Natural killer cell (primary cell): Measurements from ENCODE around the gene THPO. TPM values are rescaled to one million over a fixed set of nuclear protein-coding genes. Genes with fewer than 3 reads are reported as not detected.
A peak's percentile ranks its signal among the peaks of the same experiment; 100 is the strongest.

Experiments
- ATAC-seq, 3 donors: fragments of 150-1000 bp in 2 of 3; fragments of 200-7000 bp in 1 of 3; cut with Tn5 transposase; 1 replicate in 1 of 3; 2 replicates in 2 of 3; pipeline ENCODE4 v1.10.0; 2021; ENCODE audit warnings: mild to moderate bottlenecking in 2 of 3, moderate library complexity in 2 of 3
- DNase-seq, 2 donors: peaks; one replicate each; pipeline versions ENCODE4 v3.0.0 to v3.0.0-alpha.2; 2013 to 2021; ENCODE audit warnings: mixed read lengths in 1 of 2
- H3K27ac ChIP-seq: one replicate; pipeline ENCODE4 v1.5.1; 2013; ENCODE audit warnings: mild to moderate bottlenecking, low read length
- H3K27me3 ChIP-seq: one replicate; pipeline ENCODE4 v1.6.1; 2013; ENCODE audit warnings: low read length; ENCODE audit not compliant: control insufficient read depth, insufficient read depth
- H3K36me3 ChIP-seq: one replicate; pipeline ENCODE4 v1.6.1; 2013; ENCODE audit warnings: low read length; ENCODE audit not compliant: control insufficient read depth, insufficient read depth
- H3K4me1 ChIP-seq: one replicate; pipeline ENCODE4 v1.6.1; 2013; ENCODE audit warnings: low read length; ENCODE audit not compliant: control insufficient read depth, insufficient read depth
- H3K4me3 ChIP-seq: one replicate; pipeline ENCODE4 v1.5.1; 2013; ENCODE audit warnings: low read length
- H3K9me3 ChIP-seq: one replicate; pipeline ENCODE4 v1.6.1; 2013; ENCODE audit warnings: low read length; ENCODE audit not compliant: control insufficient read depth, insufficient read depth
- H3K27ac Mint-ChIP-seq, 2 donors: one replicate each; pipeline ENCODE4 v1.8.0; 2022; ENCODE audit warnings: mild to moderate bottlenecking in 2 of 2, mixed read lengths in 2 of 2, moderate library complexity in 1 of 2
- H3K27me3 Mint-ChIP-seq, 2 donors: one replicate each; pipeline ENCODE4 v1.8.0; 2022; ENCODE audit warnings: low read depth in 2 of 2, mixed read lengths in 2 of 2
- H3K36me3 Mint-ChIP-seq: one replicate; pipeline ENCODE4 v1.8.0; 2022; ENCODE audit warnings: mixed read lengths
- H3K4me1 Mint-ChIP-seq, 2 donors: one replicate each; pipeline ENCODE4 v1.8.0; 2022; ENCODE audit warnings: mixed read lengths in 2 of 2
- H3K4me3 Mint-ChIP-seq: one replicate; pipeline ENCODE4 v1.8.0; 2022; ENCODE audit warnings: mild to moderate bottlenecking, moderate library complexity, mixed read lengths
- H3K9me3 Mint-ChIP-seq, 2 donors: one replicate each; pipeline ENCODE4 v1.8.0; 2022; ENCODE audit warnings: mixed read lengths in 2 of 2
- CTCF ChIP-seq: fragments of 200-600 bp; IDR thresholded peaks from one replicate; pipeline ENCODE4 v1.8.0; 2022; ENCODE audit warnings: antibody characterized with exemption
- WGBS: methylation state at CpG from one replicate; pipeline ENCODE4 v1.1.7; 2013; ENCODE audit warnings: missing lambda C conversion rate; ENCODE audit not compliant: insufficient coverage; 5-methylcytosine and 5-hydroxymethylcytosine counted together
- intact Hi-C: fragments of 100-400 bp; cut with micrococcal nuclease; formaldehyde crosslinking; loops from one replicate; pipeline ENCODE4 v1.14.2; 2022
- total RNA-seq, 4 donors: library from RNA; stranded (reverse); fragments of 120-200 nt in 1 of 4; gene quantifications; one replicate each; pipeline versions ENCODE4 v1.2.3 to v1.2.4, GENCODE V29; 2013 to 2022

THPO gene
- total RNA-seq, 3 donors from 2014 or later (not counting 1 experiment from before 2014, with no cell fraction given): not detected

- Histone ChIP-seq H3K9me3 (no peaks in the 10 kb centered on the region), H3K27me3 (no peaks in the 10 kb centered on the region), H3K4me1 (peaks cover 11% of the 10 kb centered on the region), H3K27ac (no peak overlapping the region), H3K36me3 (peaks cover 83% of the 10 kb centered on the region), H3K4me3 (no peak overlapping the region)
- no peak overlapping the region for H3K4me3 Mint-ChIP-seq
- peak overlapping the region in 1 of 2 donors; percentile 28 for H3K27ac Mint-ChIP-seq
- no peak for TF ChIP-seq CTCF
- no peaks in the 10 kb centered on the region for H3K27me3 Mint-ChIP-seq
- no peaks in the 10 kb centered on the region for H3K9me3 Mint-ChIP-seq
- peaks cover 38% of the 10 kb centered on the region for H3K36me3 Mint-ChIP-seq
- 96% methylated on average over 20 of the region's 20 CpGs for WGBS
- intact Hi-C loops: no loop called here
- DNase-seq (no peak), ATAC-seq (no peak)
- H3K4me1 Mint-ChIP-seq: peaks cover 12 to 31% of the 10 kb centered on the region in 2 donors
These were observed 55.1 kb downstream of the THPO start for GRCh38 chr3:184322731-184323487.

Other genes starting within 250 kb of the THPO start
- gene EIF2B5, start 242.8 kb downstream of the THPO start, total RNA-seq: 10 to 100 TPM; 44.5 to 59.4 (median 54.8) TPM
- gene DVL3, start 222.8 kb downstream of the THPO start, total RNA-seq: 10 to 100 TPM; 59.1 to 77.5 (median 59.7) TPM
- 100 to 1,000 TPM; 157 to 188 (median 168) TPM for gene AP2M1, start 203.4 kb downstream of the THPO start, total RNA-seq
- 100 to 1,000 TPM; 128 to 168 (median 157) TPM for gene ABCF3, start 192.0 kb downstream of the THPO start, total RNA-seq
- under 1 TPM in 2 of 3 donors, not detected in 1; 0.14 to 0.23 TPM for gene VWA5B2, start 148.6 kb downstream of the THPO start, total RNA-seq
- gene ALG3, start 129.2 kb downstream of the THPO start, total RNA-seq: 10 to 100 TPM; 18.4 to 21.8 (median 20.4) TPM
- under 1 TPM; 0.73 to 0.80 (median 0.79) TPM for gene EEF1AKMT4, start 128.5 kb downstream of the THPO start, total RNA-seq
- gene CAMK2N2, start 116.7 kb downstream of the THPO start, total RNA-seq: under 1 TPM in 2 of 3 donors, not detected in 1; 0.71 to 0.82 TPM
- gene ECE2, start 102.2 kb downstream of the THPO start, total RNA-seq: not detected
- 100 to 1,000 TPM; 218 to 237 (median 231) TPM for gene PSMD2, start 79.0 kb downstream of the THPO start, total RNA-seq
- gene EIF4G1, start 63.6 kb downstream of the THPO start, total RNA-seq: 100 to 1,000 TPM; 220 to 235 (median 227) TPM
- gene FAM131A, start 40.6 kb downstream of the THPO start, total RNA-seq: 1 to 10 TPM; 6.9 to 8.8 (median 8.5) TPM
- gene CLCN2, start 16.6 kb downstream of the THPO start, total RNA-seq: 1 to 10 TPM; 7.8 to 8.2 (median 8.1) TPM
- gene POLR2H, start 16.5 kb downstream of the THPO start, total RNA-seq: 10 to 100 TPM; 33.0 to 49.8 (median 41.1) TPM
- under 1 TPM in 1 of 3 donors, not detected in 2; 0.78 TPM for gene CHRD, start 1.8 kb upstream of the THPO start, total RNA-seq
- gene EPHB3, start 183.6 kb upstream of the THPO start, total RNA-seq: not detected